ENCODE measurements around the gene TCTN3. TPM values are rescaled to one million over a fixed set of nuclear protein-coding genes. Genes with fewer than 3 reads are reported as not detected.

TCTN3 gene
- total and polyA plus RNA-seq, 2 of the 13 experiments (the other 11 are each of a cell fraction or from before 2014, with no cell fraction given): 53.3 to 60.0 TPM

- TF ChIP-seq ZNF232 (CRISPR knock-in tag; IDR thresholded peaks at IDR 0.05; ENCODE audit: borderline replicate concordance) (no peak), MED13 (CRISPR knock-in tag; IDR thresholded peaks at IDR 0.05) (no peak), ZNF264 (CRISPR knock-in tag; IDR thresholded peaks at IDR 0.05) (no peak), ZNF569 (CRISPR knock-in tag; IDR thresholded peaks at IDR 0.05; ENCODE audit: borderline replicate concordance) (no peak), ZBTB21 (CRISPR knock-in tag; IDR thresholded peaks at IDR 0.05) (peak; percentile 68; the same call in 1 of the 2 replicates), ELF3 (CRISPR knock-in tag; IDR thresholded peaks at IDR 0.05) (peak; percentile 65; the same call in 1 of the 2 replicates), HMG20A (CRISPR knock-in tag; IDR thresholded peaks at IDR 0.05; ENCODE audit: borderline replicate concordance) (peak; percentile 59; the same call in 1 of the 2 replicates), KAT2B (IDR thresholded peaks at IDR 0.05; ENCODE audit: borderline replicate concordance, low read depth, low read length) (no peak), STAT5B (CRISPR knock-in tag; IDR thresholded peaks at IDR 0.05) (no peak), KDM3A (CRISPR knock-in tag; IDR thresholded peaks at IDR 0.05; ENCODE audit: low read depth) (no peak), ZNF710 (CRISPR knock-in tag; IDR thresholded peaks at IDR 0.05; ENCODE audit: borderline replicate concordance) (peak; percentile 44; the same call in 1 of the 2 replicates), NR2F2 (IDR thresholded peaks at IDR 0.05; ENCODE audit: borderline replicate concordance, low read depth) (no peak), NR3C1 (CRISPR knock-in tag; IDR thresholded peaks at IDR 0.05) (no peak)
Observed at GRCh38 chr10:95742485-95742884, 48.8 kb upstream of the TCTN3 start (continued).

Data from HepG2 (cell line).